ENCODE results near the gene MESP2. TPM values are rescaled to one million over a fixed set of nuclear protein-coding genes. Genes with fewer than 3 reads are reported as not detected.

Gene MESP2
- polyA plus RNA-seq, 1 of the 3 experiments (the other 2 are of a cell fraction) = 0.31 TPM

DNA sequence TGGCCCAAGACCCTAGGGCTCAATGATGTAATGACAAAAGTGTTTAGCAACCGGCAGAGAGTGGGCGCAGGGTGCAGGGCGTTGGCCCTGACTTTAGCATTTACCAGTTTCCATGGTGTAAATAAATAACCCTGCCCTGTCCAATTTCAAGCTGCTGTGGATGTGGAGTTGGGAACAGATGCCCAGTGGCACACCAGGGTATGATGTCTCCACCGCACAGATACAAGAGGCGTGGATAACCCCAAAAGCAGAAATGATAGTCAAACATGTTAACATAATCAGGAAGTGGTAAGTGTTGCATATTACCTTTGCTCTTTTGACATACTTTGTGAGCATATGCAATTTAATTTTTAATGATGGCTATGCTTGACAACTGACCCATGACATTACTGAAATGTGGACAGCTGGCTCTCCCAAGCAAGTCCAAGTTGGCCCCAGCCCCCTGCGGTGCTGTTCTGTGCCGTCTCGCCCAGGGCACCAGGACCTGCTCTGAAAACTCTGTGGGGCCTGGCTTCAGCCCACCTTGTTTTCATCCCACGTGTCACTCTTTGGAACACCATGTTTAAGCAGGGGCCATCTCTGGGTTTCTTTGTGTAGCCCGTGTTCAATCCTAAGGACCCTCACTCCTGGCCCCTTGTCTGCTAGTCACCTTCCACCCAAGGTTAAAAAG lies 49.3 kb downstream of the MESP2 start:
- no peak overlapping the region for H3K4me2 ChIP-seq
- no peaks in the 10 kb centered on the region for H3K9me3 ChIP-seq
- no peaks in the 10 kb centered on the region for H4K20me1 ChIP-seq (ENCODE audit: insufficient read depth)
- peaks cover 6% of the 10 kb centered on the region for H3F3A ChIP-seq (replicated peaks; ENCODE audit: insufficient read depth)
- H3K27ac ChIP-seq (ENCODE audit: low read depth in 2 of 2, low read length in 1 of 2) = no peak overlapping the region
- H3K36me3 ChIP-seq (replicated peaks in 1 of 2; ENCODE audit: control insufficient read depth in 1 of 2, insufficient read depth in 2 of 2, low read length in 1 of 2) = no peaks in the 10 kb centered on the region
- no peak overlapping the region for H2AFZ ChIP-seq (ENCODE audit: low read depth)
- ChIA-PET CTCF (no interaction called here), POLR2A (interaction anchor here (0.6 kb wide), 1 partner anchor 11 kb away, joined by 3 read pairs; the partner anchor contains the start of gene ANPEP)
- 85% methylated on average over 7 of the region's 10 CpGs for WGBS (ENCODE audit: low lambda C conversion rate)
- TF ChIP-seq, protein P1, sequence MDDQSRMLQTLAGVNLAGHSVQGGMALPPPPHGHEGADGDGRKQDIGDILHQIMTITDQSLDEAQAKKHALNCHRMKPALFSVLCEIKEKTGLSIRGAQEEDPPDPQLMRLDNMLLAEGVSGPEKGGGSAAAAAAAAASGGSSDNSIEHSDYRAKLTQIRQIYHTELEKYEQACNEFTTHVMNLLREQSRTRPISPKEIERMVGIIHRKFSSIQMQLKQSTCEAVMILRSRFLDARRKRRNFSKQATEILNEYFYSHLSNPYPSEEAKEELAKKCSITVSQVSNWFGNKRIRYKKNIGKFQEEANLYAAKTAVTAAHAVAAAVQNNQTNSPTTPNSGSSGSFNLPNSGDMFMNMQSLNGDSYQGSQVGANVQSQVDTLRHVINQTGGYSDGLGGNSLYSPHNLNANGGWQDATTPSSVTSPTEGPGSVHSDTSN (IDR thresholded peaks at IDR 0.05) = no peak
- no peak for TF ChIP-seq EZH2phosphoT487 (IDR thresholded peaks at IDR 0.05; ENCODE audit: borderline replicate concordance, low read depth)
- TF ChIP-seq, protein P2, sequence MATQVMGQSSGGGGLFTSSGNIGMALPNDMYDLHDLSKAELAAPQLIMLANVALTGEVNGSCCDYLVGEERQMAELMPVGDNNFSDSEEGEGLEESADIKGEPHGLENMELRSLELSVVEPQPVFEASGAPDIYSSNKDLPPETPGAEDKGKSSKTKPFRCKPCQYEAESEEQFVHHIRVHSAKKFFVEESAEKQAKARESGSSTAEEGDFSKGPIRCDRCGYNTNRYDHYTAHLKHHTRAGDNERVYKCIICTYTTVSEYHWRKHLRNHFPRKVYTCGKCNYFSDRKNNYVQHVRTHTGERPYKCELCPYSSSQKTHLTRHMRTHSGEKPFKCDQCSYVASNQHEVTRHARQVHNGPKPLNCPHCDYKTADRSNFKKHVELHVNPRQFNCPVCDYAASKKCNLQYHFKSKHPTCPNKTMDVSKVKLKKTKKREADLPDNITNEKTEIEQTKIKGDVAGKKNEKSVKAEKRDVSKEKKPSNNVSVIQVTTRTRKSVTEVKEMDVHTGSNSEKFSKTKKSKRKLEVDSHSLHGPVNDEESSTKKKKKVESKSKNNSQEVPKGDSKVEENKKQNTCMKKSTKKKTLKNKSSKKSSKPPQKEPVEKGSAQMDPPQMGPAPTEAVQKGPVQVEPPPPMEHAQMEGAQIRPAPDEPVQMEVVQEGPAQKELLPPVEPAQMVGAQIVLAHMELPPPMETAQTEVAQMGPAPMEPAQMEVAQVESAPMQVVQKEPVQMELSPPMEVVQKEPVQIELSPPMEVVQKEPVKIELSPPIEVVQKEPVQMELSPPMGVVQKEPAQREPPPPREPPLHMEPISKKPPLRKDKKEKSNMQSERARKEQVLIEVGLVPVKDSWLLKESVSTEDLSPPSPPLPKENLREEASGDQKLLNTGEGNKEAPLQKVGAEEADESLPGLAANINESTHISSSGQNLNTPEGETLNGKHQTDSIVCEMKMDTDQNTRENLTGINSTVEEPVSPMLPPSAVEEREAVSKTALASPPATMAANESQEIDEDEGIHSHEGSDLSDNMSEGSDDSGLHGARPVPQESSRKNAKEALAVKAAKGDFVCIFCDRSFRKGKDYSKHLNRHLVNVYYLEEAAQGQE (IDR thresholded peaks at IDR 0.05; ENCODE audit: low read depth, low read length) = no peak
- TF ChIP-seq TEAD4 (IDR thresholded peaks at IDR 0.05; ENCODE audit: borderline replicate concordance, insufficient read depth) = no peak
- no peak for TF ChIP-seq ELF1 (IDR thresholded peaks at IDR 0.05)
- no peak for TF ChIP-seq RFX5 (IDR thresholded peaks at IDR 0.05; ENCODE audit: low read length)
- TF ChIP-seq, protein P3, sequence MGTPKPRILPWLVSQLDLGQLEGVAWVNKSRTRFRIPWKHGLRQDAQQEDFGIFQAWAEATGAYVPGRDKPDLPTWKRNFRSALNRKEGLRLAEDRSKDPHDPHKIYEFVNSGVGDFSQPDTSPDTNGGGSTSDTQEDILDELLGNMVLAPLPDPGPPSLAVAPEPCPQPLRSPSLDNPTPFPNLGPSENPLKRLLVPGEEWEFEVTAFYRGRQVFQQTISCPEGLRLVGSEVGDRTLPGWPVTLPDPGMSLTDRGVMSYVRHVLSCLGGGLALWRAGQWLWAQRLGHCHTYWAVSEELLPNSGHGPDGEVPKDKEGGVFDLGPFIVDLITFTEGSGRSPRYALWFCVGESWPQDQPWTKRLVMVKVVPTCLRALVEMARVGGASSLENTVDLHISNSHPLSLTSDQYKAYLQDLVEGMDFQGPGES (IDR thresholded peaks at IDR 0.05; ENCODE audit: low read depth, low read length) = no peak
- no peak for TF ChIP-seq FOXM1 (IDR thresholded peaks at IDR 0.05; ENCODE audit: low read depth)
- TF ChIP-seq CHD2 (IDR thresholded peaks at IDR 0.05; ENCODE audit: low read length, partially characterized antibody) = no peak
- no peak for TF ChIP-seq FOXJ3 (CRISPR knock-in tag; IDR thresholded peaks at IDR 0.05)
- no peak for TF ChIP-seq MEF2A (IDR thresholded peaks at IDR 0.05; ENCODE audit: borderline replicate concordance, low read depth)
- H3K9me2 ChIP-seq = no peaks in the 10 kb centered on the region
- no peak overlapping the region for H3K9ac ChIP-seq
- no peaks in the 10 kb centered on the region for H3K27me3 ChIP-seq (ENCODE audit: insufficient read depth)
- no peak for DNase-seq
- no peak overlapping the region for H3K4me3 ChIP-seq (ENCODE audit: low read depth in 2 of 2, low read length in 1 of 2)
- H3K79me2 ChIP-seq (ENCODE audit: insufficient read depth) = no peaks in the 10 kb centered on the region
- H3K4me1 ChIP-seq (ENCODE audit: control insufficient read depth in 1 of 2, insufficient read depth in 2 of 2, low read depth in 1 of 2, low read length in 1 of 2) = peaks cover 8 to 14% of the 10 kb centered on the region in 2 experiments; a peak in 3 of 4 replicates

Data from SK-N-SH (cell line).